ENCODE data around the gene ARMS2. TPM values are rescaled to one million over a fixed set of nuclear protein-coding genes. Genes with fewer than 3 reads are reported as not detected.

The ARMS2 gene
- not detected for total RNA-seq

GRCh38 chr10:122454603-122455080, at the start of gene ARMS2:
Gene ARMS2 (plus strand): TSS chr10:122454653. CDS start chr10:122454728, 75 bp downstream.
- Histone ChIP-seq H3K36me3 (no peaks in the 10 kb centered on the region), H3K9me3 (no peaks in the 10 kb centered on the region), H3K27me3 (replicated peaks; ENCODE audit: insufficient read depth) (no peaks in the 10 kb centered on the region), H3K4me1 (ENCODE audit: control insufficient read depth in 1 of 2, low read depth in 2 of 2) (no peaks in the 10 kb centered on the region), H3K27ac (no peak within 1 kb of the TSS), H3K4me3 (no peak within 1 kb of the TSS)
- DNase-seq (ENCODE audit: low spot score) = no peak
- no peak for ATAC-seq (ENCODE audit: insufficient number of reproducible peaks, low FRiP score, low read depth)
- TF ChIP-seq CTCF (IDR thresholded peaks at IDR 0.05) = no peak

GRCh38 chr10:122407375-122408125, 46.9 kb upstream of the ARMS2 start:
- no peak for DNase-seq (ENCODE audit: low spot score)
- Histone ChIP-seq H3K27me3 (replicated peaks; ENCODE audit: insufficient read depth) (no peaks in the 10 kb centered on the region), H3K27ac (no peak overlapping the region), H3K36me3 (peaks cover 5% of the 10 kb centered on the region), H3K9me3 (no peaks in the 10 kb centered on the region), H3K4me3 (no peak overlapping the region), H3K4me1 (ENCODE audit: control insufficient read depth in 1 of 2, low read depth in 2 of 2) (peaks cover 5 to 9% of the 10 kb centered on the region in 2 donors)
- no peak for TF ChIP-seq CTCF (IDR thresholded peaks at IDR 0.05)
- no peak for ATAC-seq (ENCODE audit: insufficient number of reproducible peaks, low FRiP score, low read depth)

- H3K27ac ChIP-seq = no peak overlapping the region
- peaks cover 16% of the 10 kb centered on the region for H3K36me3 ChIP-seq
- no peaks in the 10 kb centered on the region for H3K27me3 ChIP-seq (replicated peaks; ENCODE audit: insufficient read depth)
- H3K4me3 ChIP-seq = no peak overlapping the region
- no peak for TF ChIP-seq CTCF (IDR thresholded peaks at IDR 0.05)
- H3K4me1 ChIP-seq (ENCODE audit: control insufficient read depth in 1 of 2, low read depth in 2 of 2) = peaks cover 0 to 6% of the 10 kb centered on the region in 2 donors
- no peaks in the 10 kb centered on the region for H3K9me3 ChIP-seq
- ATAC-seq (ENCODE audit: insufficient number of reproducible peaks, low FRiP score, low read depth) (no peak), DNase-seq (ENCODE audit: low spot score) (no peak)
Measured at GRCh38 chr10:122413327-122413726, 41.1 kb upstream of the ARMS2 start.

- H3K36me3 ChIP-seq = peaks cover 16% of the 10 kb centered on the region
- H3K27me3 ChIP-seq (replicated peaks; ENCODE audit: insufficient read depth) = no peaks in the 10 kb centered on the region
- no peak overlapping the region for H3K27ac ChIP-seq
- H3K9me3 ChIP-seq = no peaks in the 10 kb centered on the region
- H3K4me3 ChIP-seq = no peak overlapping the region
- TF ChIP-seq CTCF (IDR thresholded peaks at IDR 0.05) = no peak
- H3K4me1 ChIP-seq (ENCODE audit: control insufficient read depth in 1 of 2, low read depth in 2 of 2) = peaks cover 22 to 24% of the 10 kb centered on the region in 2 donors
- DNase-seq (ENCODE audit: low spot score) = no peak
- no peak for ATAC-seq (ENCODE audit: insufficient number of reproducible peaks, low FRiP score, low read depth)
Measured at GRCh38 chr10:122417667-122418066, 36.8 kb upstream of the ARMS2 start.

GRCh38 chr10:122419016-122419415, 35.4 kb upstream of the ARMS2 start:
- Histone ChIP-seq H3K36me3 (peaks cover 10% of the 10 kb centered on the region), H3K27me3 (replicated peaks; ENCODE audit: insufficient read depth) (no peaks in the 10 kb centered on the region), H3K27ac (no peak overlapping the region), H3K4me1 (ENCODE audit: control insufficient read depth in 1 of 2, low read depth in 2 of 2) (peaks cover 22 to 24% of the 10 kb centered on the region in 2 donors), H3K4me3 (no peak overlapping the region), H3K9me3 (no peaks in the 10 kb centered on the region)
- ATAC-seq (ENCODE audit: insufficient number of reproducible peaks, low FRiP score, low read depth) = no peak
- no peak for TF ChIP-seq CTCF (IDR thresholded peaks at IDR 0.05)
- DNase-seq (ENCODE audit: low spot score) = no peak

All from thoracic aorta (tissue), 2 donors.